Superior temporal gyrus (tissue), 1 donor: ENCODE data around the gene RNF19B.

Source experiments
- DNase-seq: peaks from one replicate; pipeline ENCODE4 v3.0.0-alpha.2; 2016; ENCODE audit errors: extremely low spot score

The RNF19B gene

GRCh38 chr1:32901823-32902534, 62.6 kb downstream of the RNF19B start:
- no peak for DNase-seq

- DNase-seq = no peak
Observed at GRCh38 chr1:32900956-32901822, 63.4 kb downstream of the RNF19B start, which contains the start of gene TMEM54. Gene TMEM54, minus strand, starts transcription at chr1:32901389. Its CDS starts 151 bp downstream, at chr1:32901238.

- no peak for DNase-seq
Observed at GRCh38 chr1:32900371-32900955, 64.1 kb downstream of the RNF19B start.

GRCh38 chr1:32899586-32900296, 64.9 kb downstream of the RNF19B start:
- DNase-seq = no peak

GRCh38 chr1:32898958-32899357, 65.7 kb downstream of the RNF19B start:
- DNase-seq = no peak

GRCh38 chr1:32898056-32898455, 66.6 kb downstream of the RNF19B start:
- DNase-seq = no peak

GRCh38 chr1:32897082-32898049, 67.2 kb downstream of the RNF19B start:
- DNase-seq = no peak

- DNase-seq = no peak
Observed at GRCh38 chr1:32896451-32896850, 68.2 kb downstream of the RNF19B start.

- DNase-seq = no peak
Observed at GRCh38 chr1:32895325-32896215, 69.0 kb downstream of the RNF19B start.

GRCh38 chr1:32894681-32895080, 69.9 kb downstream of the RNF19B start:
- no peak for DNase-seq

GRCh38 chr1:32894019-32894600, 70.5 kb downstream of the RNF19B start:
- DNase-seq = no peak

GRCh38 chr1:32893198-32894018, 71.2 kb downstream of the RNF19B start:
- DNase-seq = no peak

- peak; percentile 77 for DNase-seq
Observed at GRCh38 chr1:32892368-32893197, 72.0 kb downstream of the RNF19B start.

- DNase-seq = no peak
Observed at GRCh38 chr1:32891630-32892029, 73.0 kb downstream of the RNF19B start.

- DNase-seq = no peak
Observed at GRCh38 chr1:32891241-32891570, 73.4 kb downstream of the RNF19B start.

- no peak for DNase-seq
Observed at GRCh38 chr1:32890516-32891240, 73.9 kb downstream of the RNF19B start.

GRCh38 chr1:32889731-32890278, 74.8 kb downstream of the RNF19B start:
- DNase-seq = no peak
